Measurements from ENCODE around the gene GOLGA6L25. TPM values are rescaled to one million over a fixed set of nuclear protein-coding genes. Genes with fewer than 3 reads are reported as not detected.
"Not testable (repeated sequence)": the region's sequence is repeated elsewhere in the genome, so short reads cannot be mapped to it uniquely, and the experiment has no call there.

The GOLGA6L25 gene, protein sequence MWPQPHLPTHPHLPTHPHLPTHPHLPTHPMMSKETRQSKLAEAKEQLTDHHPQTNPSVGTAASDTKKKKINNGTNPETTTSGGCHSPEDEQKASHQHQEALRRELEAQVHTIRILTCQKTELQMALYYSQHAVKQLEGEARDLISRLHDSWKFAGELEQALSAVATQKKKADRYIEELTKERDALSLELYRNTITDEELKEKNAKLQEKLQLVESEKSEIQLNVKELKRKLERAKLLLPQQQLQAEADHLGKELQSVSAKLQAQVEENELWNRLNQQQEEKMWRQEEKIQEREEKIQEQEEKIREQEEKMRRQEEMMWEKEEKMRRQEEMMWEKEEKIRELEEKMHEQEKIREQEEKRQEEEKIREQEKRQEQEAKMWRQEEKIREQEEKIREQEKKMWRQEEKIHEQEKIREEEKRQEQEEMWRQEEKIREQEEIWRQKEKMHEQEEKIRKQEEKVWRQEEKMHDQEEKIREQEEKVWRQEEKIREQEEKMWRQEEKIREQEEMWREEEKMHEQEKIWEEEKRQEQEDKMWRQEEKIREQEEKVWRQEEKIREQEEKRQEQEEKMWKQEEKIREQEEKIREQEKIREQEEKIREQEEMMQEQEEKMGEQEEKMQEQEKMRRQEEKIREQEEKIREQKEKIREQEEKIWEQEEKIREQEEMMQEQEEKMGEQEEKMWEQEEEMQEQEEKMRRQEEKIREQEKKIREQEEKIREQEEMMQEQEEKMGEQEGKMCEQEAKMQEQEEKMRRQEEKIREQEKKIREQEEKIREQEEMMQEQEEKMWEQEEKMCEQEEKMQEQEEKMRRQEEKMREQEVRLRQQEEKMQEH
- polyA plus RNA-seq (2012; ENCODE audit: insufficient read depth, insufficient read length, low read depth): not detected

DNA sequence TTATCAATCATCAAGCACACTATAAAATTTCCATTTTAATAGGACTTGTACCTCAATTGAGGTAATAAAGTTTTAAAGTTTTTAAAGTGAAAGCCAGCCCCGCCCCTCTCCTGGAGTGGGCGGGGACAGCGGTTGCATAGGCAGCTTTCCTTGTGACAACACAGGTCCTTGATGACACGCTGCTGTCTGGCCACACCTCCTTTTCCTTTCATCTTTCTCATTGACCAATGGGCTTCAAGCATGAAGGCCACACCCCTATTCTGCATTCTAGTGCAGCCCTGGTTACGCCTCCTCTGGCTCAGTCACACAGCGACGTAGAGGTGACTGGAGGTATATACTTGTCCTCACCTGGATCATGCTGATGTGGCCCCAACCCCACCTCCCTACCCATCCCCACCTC lies at the start of gene GOLGA6L25:
Gene GOLGA6L25 (plus strand): TSS at position 301 of the 400 bp plus-strand sequence. CDS start 61 bp downstream, at position 362.
- H3K36me3 ChIP-seq; H3K4me3 ChIP-seq (ENCODE audit: low read depth, low read length); DNase-seq; H3K4me1 ChIP-seq; H3K27me3 ChIP-seq; H3K9me3 ChIP-seq: not testable (repeated sequence)

DNA sequence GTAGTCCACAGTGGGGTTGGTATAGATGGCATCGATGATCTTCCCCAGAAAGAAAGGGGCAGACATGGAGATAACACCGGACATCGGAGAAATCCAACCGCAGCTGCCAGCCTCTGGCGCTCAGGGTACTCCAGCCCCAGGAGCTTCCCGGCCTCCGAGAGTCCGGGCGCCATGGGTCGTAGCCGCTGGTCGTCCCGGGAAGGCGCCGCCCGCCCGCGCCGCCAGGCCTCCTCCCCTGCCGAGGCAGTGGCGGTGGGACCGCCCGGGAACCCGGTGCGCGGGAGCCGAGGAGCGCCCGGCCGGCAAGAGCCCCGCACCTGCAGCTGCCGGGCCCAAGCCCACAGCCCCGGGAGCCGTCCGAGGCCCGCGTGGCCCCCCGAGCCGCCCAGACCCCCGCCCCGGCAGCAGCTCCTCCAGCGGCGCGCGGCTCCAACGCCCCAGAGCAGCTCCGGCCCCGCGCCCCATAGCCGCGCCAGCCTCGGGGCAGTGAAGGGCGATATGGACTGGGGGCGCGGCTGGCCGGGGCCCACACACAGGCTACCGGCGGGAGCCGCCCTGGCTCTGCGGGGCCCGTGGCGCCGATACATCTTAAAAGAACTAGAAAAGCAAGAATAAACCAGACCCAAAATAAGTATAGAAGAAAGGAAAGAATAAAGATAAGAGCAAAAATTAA lies 45.0 kb upstream of the GOLGA6L25 start:
- not testable (repeated sequence) for H3K36me3 ChIP-seq; H3K4me1 ChIP-seq; DNase-seq; H3K27me3 ChIP-seq; H3K9me3 ChIP-seq; H3K4me3 ChIP-seq (ENCODE audit: low read depth, low read length)

DNA sequence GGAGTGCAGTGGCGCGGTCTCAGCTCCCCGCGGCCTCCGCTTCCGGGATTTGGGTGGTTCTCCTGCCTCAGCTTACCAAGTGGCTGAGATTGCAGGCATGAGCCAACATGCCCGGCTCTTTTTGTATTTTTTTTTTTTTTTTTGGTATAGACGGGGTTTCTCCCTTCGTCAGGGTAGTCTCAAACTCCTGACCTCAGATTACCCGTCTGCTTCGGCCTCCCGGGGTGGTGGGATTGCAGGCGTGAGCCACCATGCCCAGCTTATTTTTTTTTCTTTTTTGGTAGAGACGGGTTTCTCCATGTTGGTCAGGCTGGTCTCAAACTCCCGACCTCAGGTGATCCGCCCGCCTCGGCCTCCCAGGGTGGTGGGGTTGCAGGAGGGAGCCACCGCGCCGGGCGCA lies 39.2 kb upstream of the GOLGA6L25 start:
- H3K27me3 ChIP-seq; H3K4me3 ChIP-seq (ENCODE audit: low read depth, low read length); DNase-seq; H3K36me3 ChIP-seq; H3K9me3 ChIP-seq; H3K4me1 ChIP-seq: not testable (repeated sequence)

DNA sequence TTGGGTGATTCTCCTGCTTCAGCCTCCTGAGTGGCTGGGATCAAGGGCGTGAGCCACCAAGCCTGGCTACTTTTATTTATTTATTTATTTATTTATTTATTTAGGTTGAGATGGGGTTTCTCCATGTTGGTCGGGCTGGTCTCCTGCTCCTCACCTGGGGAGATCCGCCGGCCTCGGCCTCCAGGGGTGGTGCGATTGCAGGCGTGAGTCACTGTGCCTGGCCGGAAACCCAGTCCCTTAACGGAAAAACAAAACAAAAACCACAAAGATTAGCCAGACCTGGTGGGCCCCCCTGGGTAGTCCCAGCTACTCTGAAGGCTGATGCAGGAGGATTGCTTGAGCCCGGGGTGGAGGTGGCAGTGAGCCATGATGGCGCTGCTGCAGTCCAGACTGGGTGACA lies 38.2 kb upstream of the GOLGA6L25 start:
- H3K36me3 ChIP-seq; H3K27me3 ChIP-seq; DNase-seq; H3K4me3 ChIP-seq (ENCODE audit: low read depth, low read length); H3K4me1 ChIP-seq; H3K9me3 ChIP-seq: not testable (repeated sequence)

DNA sequence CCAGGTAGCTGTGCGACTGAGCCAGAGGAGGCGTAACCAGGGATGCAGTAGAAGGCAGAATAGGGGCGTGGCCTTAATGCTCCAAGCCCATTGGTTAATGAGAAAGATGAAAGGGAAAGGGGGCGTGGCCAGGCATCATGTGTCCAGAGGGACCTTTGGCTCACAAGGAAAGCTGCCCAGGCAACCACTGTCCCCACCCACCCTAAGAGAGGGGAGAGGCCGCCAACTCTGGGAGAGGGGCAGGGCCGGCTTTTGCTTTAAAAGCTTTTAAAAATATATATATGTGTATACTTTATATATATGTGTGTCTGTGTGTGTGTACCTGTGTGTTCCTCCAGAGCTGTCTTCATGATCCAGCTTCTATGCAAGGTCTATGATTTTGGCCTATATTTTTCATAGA lies 20.4 kb upstream of the GOLGA6L25 start, which contains the start of gene GOLGA8G:
Gene GOLGA8G (minus strand): TSS at position 18 of the 400 bp plus-strand sequence. CDS start 62 bp downstream, outside the sequence.
- DNase-seq; H3K36me3 ChIP-seq; H3K4me3 ChIP-seq (ENCODE audit: low read depth, low read length); H3K9me3 ChIP-seq; H3K4me1 ChIP-seq; H3K27me3 ChIP-seq: not testable (repeated sequence)

DNA sequence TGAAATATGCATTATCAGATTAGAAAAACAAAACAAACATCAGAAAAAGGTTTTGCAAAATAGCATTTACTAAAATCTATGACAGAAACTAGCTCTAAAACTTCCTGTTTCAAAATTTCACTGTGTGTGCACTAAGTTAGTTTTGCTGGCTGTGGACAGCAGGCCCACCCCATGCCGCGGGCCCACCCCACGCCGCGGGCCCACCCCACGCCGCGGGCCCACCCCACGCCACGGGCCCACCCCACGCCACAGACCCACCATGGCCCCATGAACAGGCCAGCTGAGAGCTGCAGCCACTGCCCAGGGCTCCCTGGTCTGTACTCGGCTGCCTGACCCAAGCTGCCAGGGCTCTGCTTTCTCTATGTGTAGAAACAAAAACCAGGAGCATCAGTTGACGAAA lies 20.0 kb downstream of the GOLGA6L25 start:
- not testable (repeated sequence) for H3K4me3 ChIP-seq (ENCODE audit: low read depth, low read length); DNase-seq; H3K36me3 ChIP-seq; H3K27me3 ChIP-seq; H3K4me1 ChIP-seq; H3K9me3 ChIP-seq

DNA sequence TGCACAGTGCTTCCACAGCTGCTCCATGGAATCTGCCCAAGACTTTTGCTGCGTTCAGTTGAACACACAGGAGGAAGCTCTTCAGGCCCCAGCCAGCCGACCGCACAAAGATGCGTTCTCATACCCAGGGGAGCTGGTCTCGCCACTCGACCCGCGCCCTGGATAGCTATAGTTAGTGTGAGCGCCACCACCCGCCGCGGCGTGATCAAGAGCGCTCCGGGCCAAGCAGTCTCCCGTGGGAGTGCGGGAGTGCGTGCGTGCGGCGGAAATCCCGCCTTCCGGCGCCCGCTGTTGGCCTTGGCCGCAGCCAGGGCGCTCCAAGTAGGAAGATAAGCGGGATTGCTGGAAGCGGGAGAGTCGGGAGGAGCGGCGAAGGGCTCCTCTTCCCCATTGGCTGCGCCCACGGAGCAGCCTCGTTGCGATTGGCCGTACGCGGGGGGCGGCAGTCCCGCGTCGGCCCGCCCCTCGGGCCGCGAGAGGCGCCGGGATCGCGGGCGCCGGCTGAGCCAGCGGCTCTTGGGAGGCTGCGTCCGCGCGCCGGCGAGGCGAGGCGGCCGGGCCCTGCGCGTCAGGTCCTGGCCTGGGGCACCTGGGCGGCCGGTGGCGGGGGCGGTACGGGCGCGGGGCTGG lies 35.7 kb downstream of the GOLGA6L25 start:
- not testable (repeated sequence) for H3K4me3 ChIP-seq (ENCODE audit: low read depth, low read length); H3K9me3 ChIP-seq; DNase-seq; H3K27me3 ChIP-seq; H3K36me3 ChIP-seq; H3K4me1 ChIP-seq

DNA sequence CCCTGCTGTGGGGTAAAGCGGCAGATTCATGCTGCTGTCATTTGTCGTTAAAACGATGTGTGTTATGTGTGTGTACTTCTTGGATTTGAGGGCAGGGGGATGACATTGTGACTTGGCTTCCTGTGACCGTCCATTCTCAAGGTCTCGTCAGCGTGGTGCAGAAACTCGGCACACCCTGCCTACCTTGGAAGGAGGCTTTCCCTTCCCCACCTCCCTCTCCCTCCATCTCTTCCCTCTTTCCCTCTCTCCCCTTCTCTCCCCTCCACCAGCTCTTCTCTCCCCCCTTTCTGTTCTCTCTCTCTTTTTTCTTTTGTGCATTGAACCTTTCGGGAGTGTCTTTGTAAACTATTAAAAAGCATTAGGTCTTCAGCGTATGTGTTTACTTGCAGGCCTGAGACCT lies 36.4 kb downstream of the GOLGA6L25 start:
- not testable (repeated sequence) for H3K27me3 ChIP-seq, H3K4me1 ChIP-seq, DNase-seq, H3K9me3 ChIP-seq, H3K36me3 ChIP-seq
- peak overlapping the region; percentile 51 for H3K4me3 ChIP-seq (ENCODE audit: low read depth, low read length)

DNA sequence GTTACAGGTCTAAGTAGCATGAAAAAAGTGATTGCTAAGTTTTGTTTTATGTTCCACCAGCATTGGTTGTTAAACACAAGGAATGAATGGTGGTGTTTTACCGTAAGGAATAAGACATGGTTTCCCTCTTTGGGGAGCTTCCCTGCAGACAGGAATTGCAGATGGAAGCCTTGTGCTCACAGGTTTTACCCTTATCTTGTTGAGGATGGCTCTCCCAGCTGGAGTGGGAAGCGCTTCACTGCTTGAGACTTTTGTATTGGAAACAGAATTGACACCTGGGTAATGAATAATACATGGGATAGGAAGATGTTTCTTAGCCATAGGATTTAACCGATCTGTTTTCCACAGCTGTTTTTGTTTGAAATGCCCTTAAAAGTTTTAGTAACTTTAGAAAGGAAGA lies 39.0 kb downstream of the GOLGA6L25 start:
- not testable (repeated sequence) for H3K4me1 ChIP-seq; H3K9me3 ChIP-seq; DNase-seq; H3K4me3 ChIP-seq (ENCODE audit: low read depth, low read length); H3K27me3 ChIP-seq; H3K36me3 ChIP-seq

DNA sequence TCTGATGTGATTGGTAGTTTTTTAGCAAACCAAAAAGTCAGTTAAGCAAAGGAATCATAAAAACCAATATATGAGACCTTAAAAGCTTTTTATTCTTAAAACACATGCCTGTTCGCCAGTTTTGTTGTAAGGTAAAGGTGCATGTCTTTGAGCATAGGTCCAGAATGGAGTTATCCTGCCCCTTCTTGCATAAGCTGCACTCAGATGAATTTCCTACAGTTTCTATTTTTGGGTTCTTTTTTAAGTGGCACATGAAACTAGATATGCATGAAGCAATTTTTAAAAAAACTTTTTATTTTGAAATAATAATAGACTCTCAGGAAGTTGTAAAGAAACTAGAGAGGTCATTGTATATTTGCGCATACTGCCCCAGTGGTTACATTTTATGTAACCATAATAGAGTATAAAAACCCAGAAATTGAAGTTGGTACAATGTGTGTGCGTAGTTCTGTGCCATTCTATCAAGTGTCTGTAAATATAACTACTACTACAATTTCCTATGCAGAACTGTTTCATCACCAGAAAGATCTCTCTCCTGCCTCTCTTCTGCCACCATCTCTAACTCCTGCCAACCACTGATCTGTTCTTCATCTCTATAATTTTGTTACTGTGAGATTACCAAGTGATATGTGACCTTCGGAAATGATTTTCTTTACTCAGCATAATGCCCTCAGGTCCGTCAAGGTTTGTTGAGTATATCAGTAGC lies 40.2 kb downstream of the GOLGA6L25 start:
- DNase-seq; H3K27me3 ChIP-seq; H3K4me3 ChIP-seq (ENCODE audit: low read depth, low read length); H3K4me1 ChIP-seq; H3K9me3 ChIP-seq; H3K36me3 ChIP-seq: not testable (repeated sequence)

DNA sequence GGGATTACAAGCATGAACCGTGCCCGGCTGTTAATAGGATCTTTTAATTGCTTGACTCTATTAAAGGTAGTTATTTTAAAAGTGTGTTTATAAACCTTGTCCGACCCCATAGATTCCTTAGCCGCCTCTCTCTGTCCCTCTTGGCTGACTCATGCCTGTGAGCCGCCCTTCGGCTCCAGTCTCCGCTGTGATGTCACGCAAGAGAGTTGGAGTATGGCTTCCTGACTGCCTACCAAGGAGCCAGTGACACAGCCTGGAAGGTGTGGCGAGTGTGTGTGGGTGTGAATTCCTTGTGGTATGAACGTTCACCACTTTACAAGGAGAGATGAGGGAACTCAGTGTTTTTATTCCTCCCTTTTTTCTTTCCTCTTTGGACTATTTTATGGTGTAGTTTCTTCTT lies 44.1 kb downstream of the GOLGA6L25 start:
- not testable (repeated sequence) for H3K9me3 ChIP-seq; H3K27me3 ChIP-seq; DNase-seq; H3K4me1 ChIP-seq; H3K36me3 ChIP-seq; H3K4me3 ChIP-seq (ENCODE audit: low read depth, low read length)

DNA sequence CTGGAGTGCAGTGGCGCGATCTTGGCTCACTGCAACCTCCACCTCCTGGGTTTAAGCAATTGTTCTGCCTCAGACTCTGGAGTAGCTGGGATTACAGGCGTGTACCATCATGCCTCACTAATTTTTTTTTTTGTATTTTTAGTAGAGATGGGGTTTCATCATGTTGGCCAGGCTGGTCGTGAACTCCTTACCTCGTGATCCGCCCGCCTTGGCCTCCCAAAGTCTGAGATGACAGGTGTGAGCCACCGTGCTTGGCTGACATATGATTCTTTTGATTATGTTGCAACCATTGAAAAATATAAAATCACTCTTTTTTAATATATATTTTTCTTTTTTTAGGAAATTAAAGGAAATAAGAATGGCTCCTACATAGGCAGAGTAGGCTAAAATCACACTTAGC lies 44.8 kb downstream of the GOLGA6L25 start:
- not testable (repeated sequence) for H3K4me1 ChIP-seq; DNase-seq; H3K27me3 ChIP-seq; H3K36me3 ChIP-seq; H3K4me3 ChIP-seq (ENCODE audit: low read depth, low read length); H3K9me3 ChIP-seq

DNA sequence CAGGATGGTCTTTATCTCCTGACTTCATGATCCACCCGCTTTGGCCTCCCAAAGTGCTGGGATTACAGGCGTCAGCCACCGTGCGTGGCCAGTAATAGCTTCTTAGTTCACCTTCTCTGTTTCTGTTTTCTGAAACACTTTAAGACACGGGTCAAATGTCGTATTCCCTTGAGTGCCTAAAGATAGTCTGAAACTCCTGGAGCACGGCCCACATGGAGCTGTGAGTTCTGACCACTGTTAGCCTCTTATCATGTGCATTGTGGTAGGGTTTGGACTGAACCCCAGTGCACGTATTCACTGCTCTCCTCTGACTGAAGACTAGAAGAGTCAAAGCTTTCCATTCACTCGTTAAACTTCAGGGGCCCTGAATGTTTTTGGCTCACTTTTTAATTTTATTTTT lies 48.8 kb downstream of the GOLGA6L25 start:
- not testable (repeated sequence) for DNase-seq; H3K9me3 ChIP-seq; H3K4me1 ChIP-seq; H3K27me3 ChIP-seq; H3K4me3 ChIP-seq (ENCODE audit: low read depth, low read length); H3K36me3 ChIP-seq

Data from BE2C (cell line).